ENCODE results near the gene STRN3. TPM values are rescaled to one million over a fixed set of nuclear protein-coding genes. Genes with fewer than 3 reads are reported as not detected.

STRN3 gene
- total and polyA plus RNA-seq, 2 of the 8 experiments (the other 6 are each of a cell fraction or from before 2014, with no cell fraction given): 8.7 to 38.1 TPM

GRCh38 chr14:31024010-31024480, 2.1 kb downstream of the STRN3 start (continued):
- TF ChIP-seq MAX (IDR thresholded peaks at IDR 0.05) (no peak), TBP (IDR thresholded peaks at IDR 0.05; ENCODE audit: low read depth, low read length) (no peak), CHD1 (IDR thresholded peaks at IDR 0.05; ENCODE audit: low read depth, low read length) (no peak), GABPA (IDR thresholded peaks at IDR 0.05; ENCODE audit: borderline replicate concordance, insufficient read depth, low read length) (no peak), EZH2 (IDR thresholded peaks at IDR 0.05; ENCODE audit: low read depth, low read length, severe bottlenecking) (no peak)

Measured in H1 (cell line).